Ascending aorta (tissue), 2 donors: Measurements from ENCODE around the gene ADGRA1. TPM values are rescaled to one million over a fixed set of nuclear protein-coding genes. Genes with fewer than 3 reads are reported as not detected.

Experiments
- DNase-seq, 2 donors: peaks; one replicate each; pipeline ENCODE4 v3.0.0-alpha.2; 2019; ENCODE audit warnings: low spot score in 2 of 2
- H3K27ac ChIP-seq, 2 donors: fragments of 200-600 bp; sonication (generic); one replicate each; pipeline ENCODE4 v1.5.1; 2016 to 2017; ENCODE audit warnings: mild to moderate bottlenecking in 1 of 2
- H3K27me3 ChIP-seq: fragments of 200-600 bp; sonication (generic); one replicate; pipeline ENCODE4 v1.5.1; 2017
- H3K36me3 ChIP-seq, 2 donors: fragments of 200-600 bp; sonication (generic); one replicate each; pipeline ENCODE4 v1.5.1; 2016
- H3K4me1 ChIP-seq, 2 donors: fragments of 200-600 bp; sonication (generic); one replicate each; pipeline ENCODE4 v1.5.1; 2016 to 2017; ENCODE audit warnings: mild to moderate bottlenecking in 1 of 2
- H3K4me3 ChIP-seq, 2 donors: fragments of 200-600 bp; sonication (generic); one replicate each; pipeline ENCODE4 v1.5.1; 2016 to 2017; ENCODE audit warnings: mild to moderate bottlenecking in 1 of 2
- H3K9me3 ChIP-seq, 2 donors: fragments of 200-600 bp; sonication (generic); one replicate each; pipeline ENCODE4 v1.5.1; 2016
- CTCF ChIP-seq, 3 experiments: fragments of 200-600 bp in 2 of 3; fragments of 450-650 bp in 1 of 3; sonication (generic) in 2 of 3; IDR thresholded peaks; one replicate each; pipeline ENCODE4 v1.5.1; 2016 to 2019; ENCODE audit warnings: antibody characterized with exemption in 3 of 3, mild to moderate bottlenecking in 1 of 3, moderate library complexity in 1 of 3
- intact Hi-C: fragments of 100-400 bp; cut with DNase I; formaldehyde crosslinking; loops from one replicate; pipeline ENCODE4 v1.15.1; 2023
- total RNA-seq: library from RNA; depleted of rRNA; stranded (reverse); fragments of >200 nt; gene quantifications from one replicate; pipeline ENCODE4 v1.1.0, GENCODE V29; 2016

Gene ADGRA1
- total RNA-seq, 1 donor from 2014 or later = not detected

GRCh38 chr10:133113146-133113830, 25.6 kb downstream of the ADGRA1 start:
- Histone ChIP-seq H3K36me3 (no peaks in the 10 kb centered on the region), H3K9me3 (peaks cover 0 to 3% of the 10 kb centered on the region in 2 donors), H3K27ac (no peak overlapping the region), H3K4me1 (no peaks in the 10 kb centered on the region), H3K4me3 (no peak overlapping the region), H3K27me3 (no peaks in the 10 kb centered on the region)
- intact Hi-C loops = no loop called here
- no peak for DNase-seq
- TF ChIP-seq CTCF (IDR thresholded peaks at IDR 0.05) = no peak

GRCh38 chr10:133113847-133114246, 26.1 kb downstream of the ADGRA1 start:
- TF ChIP-seq CTCF (IDR thresholded peaks at IDR 0.05) = no peak
- intact Hi-C loops = no loop called here
- Histone ChIP-seq H3K27me3 (no peaks in the 10 kb centered on the region), H3K4me3 (no peak overlapping the region), H3K36me3 (no peaks in the 10 kb centered on the region), H3K27ac (no peak overlapping the region), H3K4me1 (no peaks in the 10 kb centered on the region), H3K9me3 (no peaks in the 10 kb centered on the region)
- no peak for DNase-seq

- intact Hi-C loops = no loop called here
- H3K4me3 ChIP-seq = no peak overlapping the region
- H3K27ac ChIP-seq = no peak overlapping the region
- H3K36me3 ChIP-seq = no peaks in the 10 kb centered on the region
- no peak for TF ChIP-seq CTCF (IDR thresholded peaks at IDR 0.05)
- no peaks in the 10 kb centered on the region for H3K4me1 ChIP-seq
- DNase-seq = no peak
- H3K27me3 ChIP-seq = no peaks in the 10 kb centered on the region
- H3K9me3 ChIP-seq = no peaks in the 10 kb centered on the region
Measured at GRCh38 chr10:133114251-133114650, 26.5 kb downstream of the ADGRA1 start.

- Histone ChIP-seq H3K9me3 (no peaks in the 10 kb centered on the region), H3K27me3 (no peaks in the 10 kb centered on the region), H3K4me1 (no peaks in the 10 kb centered on the region), H3K36me3 (no peaks in the 10 kb centered on the region), H3K4me3 (no peak overlapping the region), H3K27ac (no peak overlapping the region)
- no peak for TF ChIP-seq CTCF (IDR thresholded peaks at IDR 0.05)
- no peak for DNase-seq
- intact Hi-C loops = no loop called here
Measured at GRCh38 chr10:133114726-133115452, 27.2 kb downstream of the ADGRA1 start.

- Histone ChIP-seq H3K27ac (no peak overlapping the region), H3K4me1 (no peaks in the 10 kb centered on the region), H3K27me3 (no peaks in the 10 kb centered on the region), H3K9me3 (no peaks in the 10 kb centered on the region), H3K4me3 (no peak overlapping the region), H3K36me3 (no peaks in the 10 kb centered on the region)
- no peak for TF ChIP-seq CTCF (IDR thresholded peaks at IDR 0.05)
- no peak for DNase-seq
- intact Hi-C loops = no loop called here
Measured at GRCh38 chr10:133115453-133115842, 27.7 kb downstream of the ADGRA1 start.
